Neural crest cell (in vitro differentiated cells): Measurements from ENCODE around the gene BRD1. TPM values are rescaled to one million over a fixed set of nuclear protein-coding genes. Genes with fewer than 3 reads are reported as not detected.
A peak's percentile ranks its signal among the peaks of the same experiment; 100 is the strongest.
"Not testable (repeated sequence)": the region's sequence is repeated elsewhere in the genome, so short reads cannot be mapped to it uniquely, and the experiment has no call there.

Experiments used
- DNase-seq: peaks from one replicate; pipeline ENCODE4 v3.0.0; 2021; ENCODE audit warnings: low read depth, mixed read lengths, low spot score
- H3K27ac Mint-ChIP-seq: one replicate; pipeline ENCODE4 v1.8.0; 2021; ENCODE audit warnings: mild to moderate bottlenecking, mixed read lengths; ENCODE audit not compliant: unreplicated experiment
- H3K27me3 Mint-ChIP-seq: 2 replicates; pipeline ENCODE4 v1.8.0; 2021; ENCODE audit warnings: low read depth, mild to moderate bottlenecking, mixed read lengths
- H3K36me3 Mint-ChIP-seq: 2 replicates; pipeline ENCODE4 v1.8.0; 2021; ENCODE audit warnings: low read depth, mild to moderate bottlenecking, mixed read lengths
- H3K4me1 Mint-ChIP-seq: 2 replicates; pipeline ENCODE4 v1.8.0; 2021; ENCODE audit warnings: mixed read lengths
- H3K4me3 Mint-ChIP-seq: one replicate; pipeline ENCODE4 v1.8.0; 2021; ENCODE audit warnings: mild to moderate bottlenecking, mixed read lengths
- H3K9me3 Mint-ChIP-seq: 2 replicates; pipeline ENCODE4 v1.8.0; 2021; ENCODE audit warnings: mixed read lengths
- CTCF ChIP-seq: fragments of 200-600 bp; sonication (generic); conservative IDR thresholded peaks from 2 replicates; pipeline ENCODE4 v1.5.0; 2021; ENCODE audit warnings: antibody characterized with exemption, mild to moderate bottlenecking
- total RNA-seq: library from RNA; stranded (reverse); gene quantifications from 2 replicates; pipeline ENCODE4 v1.2.1, GENCODE V29; 2021

The BRD1 gene
- total RNA-seq, 1 donor from 2014 or later = 59.1 TPM

GRCh38 chr22:49763696-49764095, 64.0 kb downstream of the BRD1 start:
- Mint-ChIP-seq H3K36me3 (peaks cover 3% of the 10 kb centered on the region), H3K27ac (no peak overlapping the region), H3K4me3 (no peak overlapping the region), H3K4me1 (no peaks in the 10 kb centered on the region), H3K27me3 (peaks cover 2% of the 10 kb centered on the region), H3K9me3 (peaks cover 8% of the 10 kb centered on the region)
- no peak for TF ChIP-seq CTCF
- DNase-seq = no peak

GRCh38 chr22:49763138-49763537, 64.5 kb downstream of the BRD1 start:
- DNase-seq = no peak
- no peaks in the 10 kb centered on the region for H3K4me1 Mint-ChIP-seq
- H3K27me3 Mint-ChIP-seq = peaks cover 2% of the 10 kb centered on the region
- no peak for TF ChIP-seq CTCF
- H3K4me3 Mint-ChIP-seq = no peak overlapping the region
- peaks cover 8% of the 10 kb centered on the region for H3K9me3 Mint-ChIP-seq
- H3K27ac Mint-ChIP-seq = no peak overlapping the region
- peaks cover 3% of the 10 kb centered on the region for H3K36me3 Mint-ChIP-seq

- not testable (repeated sequence) for DNase-seq, H3K9me3 Mint-ChIP-seq, H3K36me3 Mint-ChIP-seq, H3K27me3 Mint-ChIP-seq, H3K4me1 Mint-ChIP-seq, H3K4me3 Mint-ChIP-seq, H3K27ac Mint-ChIP-seq
These were observed 65.1 kb downstream of the BRD1 start for GRCh38 chr22:49762571-49762970.

- no peak overlapping the region for H3K27ac Mint-ChIP-seq
- H3K4me1 Mint-ChIP-seq = no peaks in the 10 kb centered on the region
- no peak for TF ChIP-seq CTCF
- no peaks in the 10 kb centered on the region for H3K27me3 Mint-ChIP-seq
- H3K4me3 Mint-ChIP-seq = no peak overlapping the region
- peaks cover 3% of the 10 kb centered on the region for H3K9me3 Mint-ChIP-seq
- H3K36me3 Mint-ChIP-seq = peaks cover 4% of the 10 kb centered on the region
- no peak for DNase-seq
These were observed 65.8 kb downstream of the BRD1 start for GRCh38 chr22:49761836-49762235.

- H3K27ac Mint-ChIP-seq = no peak overlapping the region
- H3K4me3 Mint-ChIP-seq = no peak overlapping the region
- no peaks in the 10 kb centered on the region for H3K27me3 Mint-ChIP-seq
- peaks cover 4% of the 10 kb centered on the region for H3K36me3 Mint-ChIP-seq
- TF ChIP-seq CTCF = no peak
- H3K4me1 Mint-ChIP-seq = no peaks in the 10 kb centered on the region
- DNase-seq = no peak
- no peaks in the 10 kb centered on the region for H3K9me3 Mint-ChIP-seq
These were observed 66.8 kb downstream of the BRD1 start for GRCh38 chr22:49760630-49761571.

GRCh38 chr22:49760280-49760629, 67.4 kb downstream of the BRD1 start:
- Mint-ChIP-seq H3K4me3 (no peak overlapping the region), H3K27ac (peak overlapping the region; percentile 94), H3K27me3 (no peaks in the 10 kb centered on the region), H3K9me3 (no peaks in the 10 kb centered on the region), H3K36me3 (peaks cover 4% of the 10 kb centered on the region), H3K4me1 (no peaks in the 10 kb centered on the region)
- no peak for DNase-seq
- TF ChIP-seq CTCF = no peak
